ENCODE measurements around the gene DHRS9. TPM values are rescaled to one million over a fixed set of nuclear protein-coding genes. Genes with fewer than 3 reads are reported as not detected.

The DHRS9 gene
- polyA plus RNA-seq, 1 experiment: not detected

DNA sequence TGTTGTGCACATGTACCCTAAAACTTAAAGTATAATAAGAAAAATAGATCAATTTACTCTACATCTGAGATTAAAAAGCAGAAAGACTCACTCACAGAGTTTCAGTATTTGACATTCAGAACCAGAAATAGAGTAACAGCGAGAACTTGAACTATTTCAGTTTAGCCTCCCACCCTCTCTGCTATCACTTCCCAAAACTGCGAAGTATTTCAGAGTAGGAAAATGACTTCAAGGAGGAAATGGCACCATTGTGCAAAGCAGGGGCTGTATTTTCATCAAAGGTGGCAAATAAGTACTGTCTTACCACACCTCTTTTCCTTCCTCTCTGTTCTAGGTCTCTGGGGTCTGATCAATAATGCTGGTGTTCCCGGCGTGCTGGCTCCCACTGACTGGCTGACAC, 13.6 kb downstream of the DHRS9 start:
- CTCF ChIA-PET: no interaction called here
- POLR2A ChIA-PET: no interaction called here
- Histone ChIP-seq H3K4me3 (ENCODE audit: low read depth, low read length) (no peak overlapping the region), H3K27me3 (ENCODE audit: control insufficient read depth, insufficient read depth, low read length) (no peaks in the 10 kb centered on the region), H3K36me3 (ENCODE audit: control insufficient read depth, insufficient read depth, low read length) (no peaks in the 10 kb centered on the region)
- no peak for DNase-seq (ENCODE audit: low read depth)
- no peak for TF ChIP-seq CTCF (IDR thresholded peaks at IDR 0.05; ENCODE audit: insufficient read depth, low read depth, low read length)

- CTCF ChIA-PET: no interaction called here
- H3K36me3 ChIP-seq (ENCODE audit: control insufficient read depth, insufficient read depth, low read length): no peaks in the 10 kb centered on the region
- TF ChIP-seq CTCF (IDR thresholded peaks at IDR 0.05; ENCODE audit: insufficient read depth, low read depth, low read length): no peak
- POLR2A ChIA-PET: no interaction called here
- H3K4me3 ChIP-seq (ENCODE audit: low read depth, low read length): no peak overlapping the region
- no peak for DNase-seq (ENCODE audit: low read depth)
- H3K27me3 ChIP-seq (ENCODE audit: control insufficient read depth, insufficient read depth, low read length): no peaks in the 10 kb centered on the region
These were observed 17.6 kb downstream of the DHRS9 start for GRCh38 chr2:169086893-169087467.

GRCh38 chr2:169087757-169088379, 18.5 kb downstream of the DHRS9 start:
- no peak for TF ChIP-seq CTCF (IDR thresholded peaks at IDR 0.05; ENCODE audit: insufficient read depth, low read depth, low read length)
- no peak overlapping the region for H3K4me3 ChIP-seq (ENCODE audit: low read depth, low read length)
- H3K27me3 ChIP-seq (ENCODE audit: control insufficient read depth, insufficient read depth, low read length): no peaks in the 10 kb centered on the region
- CTCF ChIA-PET: no interaction called here
- no peak for DNase-seq (ENCODE audit: low read depth)
- no peaks in the 10 kb centered on the region for H3K36me3 ChIP-seq (ENCODE audit: control insufficient read depth, insufficient read depth, low read length)
- POLR2A ChIA-PET: no interaction called here

DNA sequence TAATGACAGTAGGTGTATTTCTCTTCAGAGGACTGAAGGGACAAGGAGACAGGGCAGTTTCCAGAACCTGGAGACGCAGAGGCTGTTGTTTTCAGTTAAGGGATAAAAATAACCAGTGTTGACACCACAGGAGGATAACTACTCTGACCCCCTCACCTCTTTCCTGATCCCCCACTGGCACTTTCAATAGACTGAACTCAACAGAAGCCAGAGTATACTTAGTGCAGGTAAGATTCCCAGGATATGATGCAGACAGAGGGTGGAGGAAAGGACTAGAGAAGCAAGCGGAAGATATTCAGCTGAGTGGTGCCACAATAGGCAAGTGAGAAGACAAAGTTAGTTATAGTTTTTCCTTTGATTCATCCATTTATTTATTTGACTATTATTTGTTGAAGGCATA, 19.8 kb downstream of the DHRS9 start:
- Histone ChIP-seq H3K36me3 (ENCODE audit: control insufficient read depth, insufficient read depth, low read length) (no peaks in the 10 kb centered on the region), H3K27me3 (ENCODE audit: control insufficient read depth, insufficient read depth, low read length) (no peaks in the 10 kb centered on the region), H3K4me3 (ENCODE audit: low read depth, low read length) (no peak overlapping the region)
- DNase-seq (ENCODE audit: low read depth): no peak
- POLR2A ChIA-PET: no interaction called here
- TF ChIP-seq CTCF (IDR thresholded peaks at IDR 0.05; ENCODE audit: insufficient read depth, low read depth, low read length): no peak
- CTCF ChIA-PET: no interaction called here

- DNase-seq (ENCODE audit: low read depth): no peak
- CTCF ChIA-PET: interaction anchor here (1.2 kb wide), 1 partner anchor 19 kb away, joined by 10 read pairs; no protein-coding TSS in a partner anchor
- H3K36me3 ChIP-seq (ENCODE audit: control insufficient read depth, insufficient read depth, low read length): no peaks in the 10 kb centered on the region
- no peak overlapping the region for H3K4me3 ChIP-seq (ENCODE audit: low read depth, low read length)
- no peak for TF ChIP-seq CTCF (IDR thresholded peaks at IDR 0.05; ENCODE audit: insufficient read depth, low read depth, low read length)
- H3K27me3 ChIP-seq (ENCODE audit: control insufficient read depth, insufficient read depth, low read length): no peaks in the 10 kb centered on the region
- POLR2A ChIA-PET: no interaction called here
These were observed 20.9 kb downstream of the DHRS9 start for GRCh38 chr2:169090133-169090820.
